Heart left ventricle (tissue), 16 donors: ENCODE measurements around the gene NUP50. TPM values are rescaled to one million over a fixed set of nuclear protein-coding genes. Genes with fewer than 3 reads are reported as not detected.

Experiments used
- ATAC-seq, 4 donors: fragments of 200-7000 bp; cut with Tn5 transposase; one replicate each; pipeline ENCODE4 v1.9.1; 2020 to 2022; ENCODE audit warnings: moderate library complexity in 4 of 4, mild to moderate bottlenecking in 3 of 4, moderate number of reproducible peaks in 1 of 4
- DNase-seq, 5 donors: peaks; one replicate each; pipeline ENCODE4 v3.0.0-alpha.2; 2020
- H3K27ac ChIP-seq, 12 donors: fragments of 200-600 bp; sonication (generic) in 4 of 12; one replicate each; pipeline versions ENCODE4 v1.5.0 to v1.8.0; 2016 to 2022; ENCODE audit warnings: mild to moderate bottlenecking in 2 of 12
- H3K27me3 ChIP-seq, 9 donors: fragments of 200-600 bp; sonication (generic) in 2 of 9; one replicate each; pipeline versions ENCODE4 v1.5.1 to v1.8.0; 2016 to 2022; ENCODE audit warnings: mild to moderate bottlenecking in 3 of 9
- H3K36me3 ChIP-seq, 9 donors: fragments of 200-600 bp; sonication (generic) in 2 of 9; one replicate each; pipeline versions ENCODE4 v1.5.0 to v1.8.0; 2018 to 2022; ENCODE audit warnings: mild to moderate bottlenecking in 2 of 9
- H3K4me1 ChIP-seq, 12 donors: fragments of 200-600 bp; sonication (generic) in 4 of 12; one replicate each; pipeline versions ENCODE4 v1.5.0 to v1.8.0; 2016 to 2022; ENCODE audit warnings: mild to moderate bottlenecking in 3 of 12
- H3K4me3 ChIP-seq, 12 donors: fragments of 200-600 bp; sonication (generic) in 4 of 12; one replicate each; pipeline versions ENCODE4 v1.5.0 to v1.8.0; 2017 to 2022; ENCODE audit warnings: mild to moderate bottlenecking in 9 of 12, moderate library complexity in 4 of 12
- H3K9me3 ChIP-seq, 12 donors: fragments of 200-600 bp; sonication (generic) in 4 of 12; one replicate each; pipeline versions ENCODE4 v1.5.0 to v1.8.0; 2016 to 2022; ENCODE audit warnings: mild to moderate bottlenecking in 1 of 12
- POLR2A ChIP-seq, 2 donors: fragments of 450-650 bp; IDR thresholded peaks; one replicate each; pipeline ENCODE4 v1.6.1; 2017; ENCODE audit warnings: antibody characterized with exemption in 2 of 2, mild to moderate bottlenecking in 2 of 2, moderate library complexity in 2 of 2
- WGBS, 4 donors: extraction: QIAGEN DNeasy Blood & Tissue Kit in 2 of 4; methylation state at CpG; one replicate each; pipeline versions ENCODE4 v1.1.5 to v1.1.7; 2013 to 2018; 5-methylcytosine and 5-hydroxymethylcytosine counted together
- intact Hi-C, 10 donors: fragments of 100-400 bp; cut with DNase I; formaldehyde crosslinking; loops; one replicate each; pipeline versions ENCODE4 v1.11.1 to v1.14.2; 2022
- polyA plus RNA-seq, 2 donors: library from polyadenylated mRNA; stranded (reverse); fragments of 200-250 nt; gene quantifications; one replicate each; pipeline ENCODE4 v1.2.3, GENCODE V29; 2013
- total RNA-seq, 9 donors: library from RNA; depleted of rRNA in 2 of 9; stranded (reverse); fragments of >200 nt in 2 of 9; fragmentation: NEBNext Ultra II Directional in 3 of 9; extraction: Animal tissue kit (Norgen Biotek cat#: 25700) in 3 of 9; gene quantifications; one replicate each; pipeline versions ENCODE4 v1.1.0 to v1.2.4, GENCODE V29; 2016 to 2023
- TF ChIP-seq, protein P1 (sequence below), 12 donors: fragments of 200-600 bp; sonication (generic) in 4 of 12; IDR thresholded peaks; one replicate each; pipeline versions ENCODE4 v1.5.0 to v1.8.0; 2018 to 2022; ENCODE audit warnings: antibody characterized with exemption in 12 of 12, mild to moderate bottlenecking in 5 of 12
- donor health status: ischemic (EF 13 %, LVEDD 7.1; RV severe dilation, severe dysfunction).
- donor health status: healthy with polysubstance abuse.
- donor health status: DM: no; HTN: yes; CAD: no.
- donor health status: DM: no; HTN: no; CAD: no.
- donor health status: ischemic (EF 25% LVEDD 6.9; RV normal size, moderate dysfunction).
- donor health status: ischemic (EF 25% LVEDD 5.7; RV mildly dilated, moderate dysfunction).
- donor health status: healthy.
- donor health status: DM: yes; HTN: yes; CAD: no.
- donor health status: ischemic (EF 35%, LVEDD 5.7; RV mildly dilated, moderate dysfunction).
- donor health status: nonischemic (EF 11% LVEDD 7.7; RV severe dilation, severe dysfunction).
- donor health status: DM: yes; HTN: yes; CAD: no.
- donor health status: PGD.
- donor health status: ischemic (EF 29% LVEDD 5.4; RV normal size, mild dysfunction).
- donor health status: nonischemic (EF 23%, LVEDD 6.1; RV moderate dilation, normal function).

NUP50 gene
- total and polyA plus RNA-seq, 11 donors, result 5.8 to 42.6 (median 14.1) TPM

DNA sequence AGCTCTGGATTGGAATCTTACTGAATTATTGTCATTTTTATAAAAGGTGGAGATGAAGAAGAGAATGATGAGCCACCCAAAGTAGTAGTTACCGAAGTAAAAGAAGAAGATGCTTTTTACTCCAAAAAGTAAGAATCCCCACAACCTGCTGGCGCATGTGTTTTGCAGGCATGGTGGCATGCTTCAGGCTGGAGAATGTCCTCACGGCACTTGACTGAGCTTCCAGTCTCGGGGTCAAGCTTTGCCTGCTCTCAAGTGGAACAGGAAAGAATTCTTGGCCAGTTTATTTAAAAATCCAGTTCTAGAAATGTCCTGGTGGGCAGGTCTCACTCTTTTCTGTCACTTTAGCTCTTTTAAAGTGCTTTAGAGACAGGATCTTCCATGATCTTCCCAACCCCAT lies 17.5 kb downstream of the NUP50 start:
- TF ChIP-seq POLR2A (IDR thresholded peaks at IDR 0.05), result no peak
- TF ChIP-seq, protein P1, sequence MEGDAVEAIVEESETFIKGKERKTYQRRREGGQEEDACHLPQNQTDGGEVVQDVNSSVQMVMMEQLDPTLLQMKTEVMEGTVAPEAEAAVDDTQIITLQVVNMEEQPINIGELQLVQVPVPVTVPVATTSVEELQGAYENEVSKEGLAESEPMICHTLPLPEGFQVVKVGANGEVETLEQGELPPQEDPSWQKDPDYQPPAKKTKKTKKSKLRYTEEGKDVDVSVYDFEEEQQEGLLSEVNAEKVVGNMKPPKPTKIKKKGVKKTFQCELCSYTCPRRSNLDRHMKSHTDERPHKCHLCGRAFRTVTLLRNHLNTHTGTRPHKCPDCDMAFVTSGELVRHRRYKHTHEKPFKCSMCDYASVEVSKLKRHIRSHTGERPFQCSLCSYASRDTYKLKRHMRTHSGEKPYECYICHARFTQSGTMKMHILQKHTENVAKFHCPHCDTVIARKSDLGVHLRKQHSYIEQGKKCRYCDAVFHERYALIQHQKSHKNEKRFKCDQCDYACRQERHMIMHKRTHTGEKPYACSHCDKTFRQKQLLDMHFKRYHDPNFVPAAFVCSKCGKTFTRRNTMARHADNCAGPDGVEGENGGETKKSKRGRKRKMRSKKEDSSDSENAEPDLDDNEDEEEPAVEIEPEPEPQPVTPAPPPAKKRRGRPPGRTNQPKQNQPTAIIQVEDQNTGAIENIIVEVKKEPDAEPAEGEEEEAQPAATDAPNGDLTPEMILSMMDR (IDR thresholded peaks at IDR 0.05), result no peak
- Histone ChIP-seq H3K36me3 (peaks cover 0 to 98% (median 90%) of the 10 kb centered on the region in 9 donors), H3K4me3 (no peak overlapping the region), H3K27ac (no peak overlapping the region), H3K4me1 (no peaks in the 10 kb centered on the region), H3K27me3 (no peaks in the 10 kb centered on the region), H3K9me3 (no peaks in the 10 kb centered on the region)
- ATAC-seq (no peak), DNase-seq (no peak)
- intact Hi-C loops, result loop anchor here in 1 of 10 donors (10.0 kb wide), 1 partner anchor 54 kb away; no protein-coding TSS in a partner anchor
- 94 to 97% (median 96%) methylated on average over 4 of the region's 4 CpGs for WGBS, 4 donors

DNA sequence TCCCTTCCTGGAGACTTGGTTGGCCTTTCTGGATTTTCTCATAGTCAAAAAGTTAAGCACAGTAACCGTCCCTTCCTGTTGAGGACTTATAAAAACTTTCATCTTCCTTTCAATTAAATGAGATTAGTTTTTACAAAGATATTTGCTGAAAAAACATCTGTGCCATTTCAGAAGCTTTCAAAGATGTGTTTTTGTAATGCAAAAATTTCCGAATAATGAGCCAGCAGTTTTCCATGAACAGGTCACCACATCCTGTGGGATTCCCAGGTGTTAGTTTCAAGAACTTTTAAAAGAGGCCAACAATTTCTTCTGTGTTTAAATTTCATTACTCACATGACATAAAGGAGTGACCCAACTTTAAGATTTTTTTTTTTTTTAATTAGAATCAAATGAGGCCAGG lies 18.0 kb downstream of the NUP50 start:
- Histone ChIP-seq H3K4me1 (no peaks in the 10 kb centered on the region), H3K4me3 (no peak overlapping the region), H3K9me3 (no peaks in the 10 kb centered on the region), H3K27me3 (no peaks in the 10 kb centered on the region), H3K36me3 (peaks cover 0 to 98% (median 87%) of the 10 kb centered on the region in 9 donors), H3K27ac (no peak overlapping the region)
- 94 to 98% (median 96%) methylated on average over 2 of the region's 2 CpGs for WGBS, 4 donors
- intact Hi-C loops, result loop anchor here in 1 of 10 donors (10.0 kb wide), 1 partner anchor 53 kb away; no protein-coding TSS in a partner anchor
- no peak for ATAC-seq
- TF ChIP-seq, protein P1 (IDR thresholded peaks at IDR 0.05), result no peak
- no peak for TF ChIP-seq POLR2A (IDR thresholded peaks at IDR 0.05)
- DNase-seq, result no peak

DNA sequence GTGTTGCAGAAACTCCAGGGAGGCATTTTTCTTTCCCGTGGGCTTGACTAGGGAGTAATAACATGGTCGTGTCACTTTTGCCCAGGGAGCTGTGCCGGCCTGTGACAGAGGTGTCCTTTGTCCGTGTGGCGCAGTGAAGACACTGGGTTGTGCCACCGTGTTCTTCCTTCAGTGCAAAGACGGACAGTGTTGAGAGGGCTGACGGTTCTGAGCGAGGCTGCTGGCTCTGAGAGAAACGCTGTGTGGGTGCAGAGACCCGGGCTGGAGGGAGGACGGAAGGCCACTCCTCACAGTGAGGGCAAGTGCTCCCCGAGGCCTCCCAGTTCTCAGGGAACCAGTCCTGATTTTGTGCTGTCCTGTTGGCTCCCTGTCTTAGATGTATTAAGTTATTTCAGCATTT lies 20.2 kb downstream of the NUP50 start:
- Histone ChIP-seq H3K4me3 (no peak overlapping the region), H3K36me3 (peaks cover 0 to 98% (median 72%) of the 10 kb centered on the region in 9 donors), H3K9me3 (no peaks in the 10 kb centered on the region), H3K27me3 (no peaks in the 10 kb centered on the region), H3K27ac (no peak overlapping the region), H3K4me1 (peaks cover 0 to 3% (median 0%) of the 10 kb centered on the region in 12 donors)
- 90 to 92% (median 92%) methylated on average over 13 of the region's 13 CpGs for WGBS, 4 donors
- DNase-seq, result no peak
- no peak for ATAC-seq
- TF ChIP-seq, protein P1 (IDR thresholded peaks at IDR 0.05), result no peak
- TF ChIP-seq POLR2A (IDR thresholded peaks at IDR 0.05), result no peak
- intact Hi-C loops, result loop anchor here in 1 of 10 donors (10.0 kb wide), 1 partner anchor 51 kb away; no protein-coding TSS in a partner anchor

DNA sequence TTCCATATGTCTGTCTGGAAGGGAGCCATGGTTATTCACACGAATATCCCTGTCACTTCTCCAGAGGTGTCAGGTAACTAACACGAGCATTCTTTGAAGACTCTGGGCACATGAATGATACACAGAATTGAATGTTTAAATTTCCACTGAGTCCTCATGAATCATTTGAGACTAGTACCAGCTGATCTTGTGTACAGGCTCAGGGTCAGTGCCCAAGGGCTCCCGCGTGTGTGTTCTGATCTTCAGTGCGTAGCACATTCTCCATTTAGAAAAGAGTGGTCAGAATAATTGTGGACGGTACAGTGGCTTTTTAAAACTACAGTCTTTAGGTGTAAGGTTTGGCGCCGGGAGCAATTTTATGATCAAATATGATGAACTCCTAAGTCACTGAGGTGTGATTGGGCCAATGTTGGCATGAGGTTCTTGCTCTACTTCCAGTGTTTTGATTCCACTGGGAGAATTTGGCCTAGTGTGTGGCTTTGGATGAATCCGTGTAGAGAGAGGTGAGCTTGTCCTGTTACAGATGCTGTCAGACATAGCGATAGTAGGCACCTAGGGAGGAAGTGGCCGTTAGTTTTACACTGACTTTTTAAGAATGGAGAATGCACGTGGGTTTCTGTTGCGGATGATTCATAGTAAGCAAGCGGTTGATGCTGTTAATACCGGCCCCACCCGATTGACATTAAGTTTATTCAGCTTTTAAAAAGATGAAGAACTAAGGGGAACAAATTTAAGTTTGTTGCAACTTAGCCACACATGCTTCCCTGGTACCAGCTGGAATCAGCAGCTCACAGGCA lies 22.2 kb downstream of the NUP50 start:
- no peak for TF ChIP-seq POLR2A (IDR thresholded peaks at IDR 0.05)
- TF ChIP-seq, protein P1 (IDR thresholded peaks at IDR 0.05), result no peak
- intact Hi-C loops, result loop anchor here in 1 of 10 donors (10.0 kb wide), 1 partner anchor 49 kb away; no protein-coding TSS in a partner anchor
- H3K27ac ChIP-seq, result no peak overlapping the region
- ATAC-seq, result no peak
- DNase-seq, result no peak
- no peak overlapping the region for H3K4me3 ChIP-seq
- H3K36me3 ChIP-seq, result peaks cover 0 to 91% (median 53%) of the 10 kb centered on the region in 9 donors
- no peaks in the 10 kb centered on the region for H3K27me3 ChIP-seq
- peaks cover 0 to 3% (median 0%) of the 10 kb centered on the region in 12 donors for H3K4me1 ChIP-seq
- H3K9me3 ChIP-seq, result no peaks in the 10 kb centered on the region
- 85 to 89% (median 86%) methylated on average over 16 of the region's 16 CpGs for WGBS, 4 donors
